Neural cell (in vitro differentiated cells): Measurements from ENCODE around the gene UBAP2. TPM values are rescaled to one million over a fixed set of nuclear protein-coding genes. Genes with fewer than 3 reads are reported as not detected.
"Not testable (repeated sequence)": the region's sequence is repeated elsewhere in the genome, so short reads cannot be mapped to it uniquely, and the experiment has no call there.

ENCODE experiments used
- H2AFZ ChIP-seq: fragments of 200-600, 300-800 bp; sonication (generic), shearing (Covaris generic); 2 replicates; pipeline ENCODE4 v1.6.0; 2014; ENCODE audit warnings: low read depth, mild to moderate bottlenecking, antibody characterized with exemption, low read length, moderate library complexity
- H3F3A ChIP-seq: fragments of 200-600 bp; shearing (Covaris generic); 2 replicates; pipeline ENCODE4 v1.6.1; 2016; ENCODE audit warnings: mild to moderate bottlenecking, moderate library complexity, mixed read lengths, antibody characterized with exemption, low read length; ENCODE audit not compliant: insufficient read depth, poor library complexity, severe bottlenecking
- H3K27ac ChIP-seq: fragments of 200-600, 300-800 bp; sonication (generic), shearing (Covaris generic); 2 replicates; pipeline ENCODE4 v1.5.1; 2014; ENCODE audit warnings: mild to moderate bottlenecking, low read length, moderate library complexity
- H3K27me3 ChIP-seq: fragments of 300-800, 200-600 bp; sonication (generic), shearing (Covaris generic); 2 replicates; pipeline ENCODE4 v1.6.0; 2014; ENCODE audit warnings: mild to moderate bottlenecking, low read depth, low read length, moderate library complexity; ENCODE audit not compliant: insufficient read depth
- H3K36me3 ChIP-seq: fragments of 300-800, 200-600 bp; sonication (generic), shearing (Covaris generic); 2 replicates; pipeline ENCODE4 v1.5.1; 2014; ENCODE audit warnings: mild to moderate bottlenecking, antibody characterized with exemption, low read length, moderate library complexity; ENCODE audit not compliant: insufficient read depth
- H3K4me2 ChIP-seq: fragments of 300-800, 200-600 bp; sonication (generic), shearing (Covaris generic); 2 replicates; pipeline ENCODE4 v1.6.0; 2014; ENCODE audit warnings: mild to moderate bottlenecking, low read length
- H3K4me3 ChIP-seq: fragments of 300-800, 200-600 bp; sonication (generic), shearing (Covaris generic); 2 replicates; pipeline ENCODE4 v1.5.1; 2014; ENCODE audit warnings: mild to moderate bottlenecking, low read length, moderate library complexity
- H3K79me2 ChIP-seq: fragments of 200-600 bp; shearing (Covaris generic); replicated peaks from 2 replicates; pipeline ENCODE4 v1.6.0; 2014; ENCODE audit warnings: mild to moderate bottlenecking, low read length, moderate library complexity; ENCODE audit not compliant: insufficient read depth
- H3K9ac ChIP-seq: fragments of 300-800, 200-600 bp; sonication (generic), shearing (Covaris generic); 2 replicates; pipeline ENCODE4 v1.6.1; 2016; ENCODE audit warnings: mild to moderate bottlenecking, low read length, mixed read lengths
- H3K9me2 ChIP-seq: fragments of 200-600 bp; shearing (Covaris generic); 2 replicates; pipeline ENCODE4 v1.6.1; 2016; ENCODE audit warnings: mild to moderate bottlenecking, low read length, mixed read lengths; ENCODE audit not compliant: insufficient read depth
- H3K9me3 ChIP-seq: fragments of 200-600, 300-800 bp; sonication (generic), shearing (Covaris generic); 2 replicates; pipeline ENCODE4 v1.6.1; 2016; ENCODE audit warnings: mild to moderate bottlenecking, mixed run types, low read length, moderate library complexity, mixed read lengths
- H4K20me1 ChIP-seq: fragments of 200-600 bp; shearing (Covaris generic); 2 replicates; pipeline ENCODE4 v1.6.1; 2016; ENCODE audit warnings: mild to moderate bottlenecking, mixed run types; ENCODE audit not compliant: insufficient read depth
- CTCF ChIP-seq: fragments of 450-650 bp; IDR thresholded peaks from 2 replicates; pipeline ENCODE4 v1.5.1; 2014; ENCODE audit warnings: antibody characterized with exemption, mild to moderate bottlenecking, moderate library complexity; ENCODE audit not compliant: poor library complexity, severe bottlenecking
- EP300 ChIP-seq: fragments of 450-650 bp; conservative IDR thresholded peaks from 2 replicates; pipeline ENCODE4 v1.6.1; 2014; ENCODE audit warnings: antibody characterized with exemption, mild to moderate bottlenecking, moderate library complexity; ENCODE audit not compliant: poor library complexity, severe bottlenecking
- EZH2 ChIP-seq: fragments of 200-600, 300-800 bp; shearing (Covaris generic), sonication (generic); IDR thresholded peaks from 2 replicates; pipeline ENCODE4 v1.6.1; 2014; ENCODE audit warnings: antibody characterized with exemption, low read length, borderline replicate concordance, mild to moderate bottlenecking; ENCODE audit not compliant: insufficient read depth, poor library complexity, severe bottlenecking
- MXI1 ChIP-seq: fragments of 450-650 bp; conservative IDR thresholded peaks from 2 replicates; pipeline ENCODE4 v1.6.1; 2014; ENCODE audit warnings: antibody characterized with exemption, mild to moderate bottlenecking; ENCODE audit not compliant: poor library complexity, severe bottlenecking
- POLR2AphosphoS5 ChIP-seq: IDR thresholded peaks from 2 replicates; pipeline ENCODE4 v1.6.1; 2012
- RAD21 ChIP-seq: fragments of 450-650 bp; conservative IDR thresholded peaks from 2 replicates; pipeline ENCODE4 v1.6.1; 2014; ENCODE audit warnings: antibody characterized with exemption, mild to moderate bottlenecking, moderate library complexity
- REST ChIP-seq: IDR thresholded peaks from 2 replicates; pipeline ENCODE4 v1.6.1; 2012; ENCODE audit warnings: borderline replicate concordance
- SMC3 ChIP-seq: fragments of 450-650 bp; conservative IDR thresholded peaks from 2 replicates; pipeline ENCODE4 v1.6.1; 2014; ENCODE audit warnings: antibody characterized with exemption, mild to moderate bottlenecking, moderate library complexity; ENCODE audit not compliant: poor library complexity
- TAF1 ChIP-seq: IDR thresholded peaks from 2 replicates; pipeline ENCODE4 v1.6.1; 2012; ENCODE audit warnings: low read depth
- polyA plus RNA-seq: library from polyadenylated mRNA; depleted of rRNA; stranded (reverse); fragments of >200 nt; gene quantifications from 2 replicates; pipeline ENCODE4 v1.2.3, GENCODE V29; 2014

The UBAP2 gene
- polyA plus RNA-seq, 1 donor from 2014 or later = 9.2 TPM

- Histone ChIP-seq H3K4me3 (peak overlapping the region; percentile 34), H3K27ac (peak overlapping the region; percentile 68), H3F3A (no peaks in the 10 kb centered on the region), H3K4me2 (peak overlapping the region; percentile 52), H4K20me1 (no peaks in the 10 kb centered on the region), H3K79me2 (no peaks in the 10 kb centered on the region), H3K9ac (peak overlapping the region; percentile 40), H3K9me2 (no peaks in the 10 kb centered on the region), H2AFZ (no peak overlapping the region), H3K9me3 (no peaks in the 10 kb centered on the region), H3K36me3 (no peaks in the 10 kb centered on the region), H3K27me3 (no peaks in the 10 kb centered on the region)
- TF ChIP-seq POLR2AphosphoS5 = no peak
- peak; percentile 8 for TF ChIP-seq CTCF
These were observed 76.0 kb downstream of the UBAP2 start for GRCh38 chr9:33972698-33973097.

- no peaks in the 10 kb centered on the region for H3K36me3 ChIP-seq
These were observed 84.5 kb downstream of the UBAP2 start for GRCh38 chr9:33964086-33964768.

GRCh38 chr9:33962468-33962867 lies 86.2 kb downstream of the UBAP2 start:
- not testable (repeated sequence) for H3K79me2 ChIP-seq, H4K20me1 ChIP-seq, H3K9me3 ChIP-seq, H3K27ac ChIP-seq, H3K4me3 ChIP-seq, H3K4me2 ChIP-seq, H3F3A ChIP-seq, H3K9me2 ChIP-seq, H3K36me3 ChIP-seq, H2AFZ ChIP-seq, H3K9ac ChIP-seq, H3K27me3 ChIP-seq

More at GRCh38 chr9:33964086-33964768, 84.5 kb downstream of the UBAP2 start:
- no peak overlapping the region for H3K9ac ChIP-seq
- H3F3A ChIP-seq = no peaks in the 10 kb centered on the region
- H3K27ac ChIP-seq = no peak overlapping the region
- no peaks in the 10 kb centered on the region for H4K20me1 ChIP-seq
- H3K4me2 ChIP-seq = no peak overlapping the region
- H3K4me3 ChIP-seq = no peak overlapping the region
- H3K27me3 ChIP-seq = no peaks in the 10 kb centered on the region
- no peaks in the 10 kb centered on the region for H3K9me3 ChIP-seq
- TF ChIP-seq POLR2AphosphoS5 (no peak), MXI1 (no peak), EP300 (no peak), REST (no peak), CTCF (no peak), EZH2 (no peak), SMC3 (no peak), RAD21 (no peak), TAF1 (no peak)
- H3K9me2 ChIP-seq = no peaks in the 10 kb centered on the region
- no peak overlapping the region for H2AFZ ChIP-seq
- no peaks in the 10 kb centered on the region for H3K79me2 ChIP-seq
